CD4-positive, alpha-beta T cell treated with Interleukin-21 for 1 hour (primary cell): ENCODE measurements around the gene ZNF564.
A peak's percentile ranks its signal among the peaks of the same experiment; 100 is the strongest.
"Not testable (repeated sequence)": the region's sequence is repeated elsewhere in the genome, so short reads cannot be mapped to it uniquely, and the experiment has no call there.

Experiments used
- DNase-seq: peaks from one replicate; pipeline ENCODE4 v3.0.0-alpha.2; 2020

The ZNF564 gene

GRCh38 chr19:12551060-12551832 is at the start of gene ZNF564:
Gene ZNF564 (minus strand): TSS chr19:12551482. CDS start chr19:12551332, 150 bp downstream.
- DNase-seq = peak; percentile 96

- no peak for DNase-seq
These were observed 46.3 kb upstream of the ZNF564 start for GRCh38 chr19:12597594-12597993.

DNA sequence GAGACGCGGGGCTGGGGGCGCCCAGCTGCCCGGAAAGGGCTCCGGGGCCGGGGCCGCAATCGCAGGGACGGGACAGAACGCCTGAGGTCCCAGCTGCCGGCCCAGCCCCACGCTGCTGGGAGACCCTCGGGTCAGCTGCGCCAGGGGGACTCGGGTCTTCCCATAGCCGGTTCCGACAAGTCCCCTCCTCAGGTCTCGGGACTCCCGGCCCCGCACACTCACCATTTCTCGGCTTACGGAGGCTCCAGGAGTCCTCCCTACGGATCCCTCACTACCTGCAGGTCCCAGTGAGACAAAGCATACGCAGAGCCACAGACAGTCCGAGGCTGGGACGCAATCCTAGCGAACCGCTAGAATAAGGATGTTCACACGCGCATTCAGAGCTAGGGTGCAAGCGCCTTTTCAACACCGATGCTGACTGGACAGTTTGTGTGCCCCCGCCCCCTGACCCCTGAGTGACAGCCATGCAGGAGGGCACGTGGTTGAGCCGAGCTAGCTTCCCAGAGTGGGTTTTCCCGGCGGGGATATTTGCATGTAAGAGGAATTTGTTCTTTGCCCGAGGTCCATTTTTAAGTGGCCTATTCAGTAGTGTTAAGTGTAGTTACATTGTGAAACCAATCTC is 45.8 kb upstream of the ZNF564 start:
- no peak for DNase-seq

DNA sequence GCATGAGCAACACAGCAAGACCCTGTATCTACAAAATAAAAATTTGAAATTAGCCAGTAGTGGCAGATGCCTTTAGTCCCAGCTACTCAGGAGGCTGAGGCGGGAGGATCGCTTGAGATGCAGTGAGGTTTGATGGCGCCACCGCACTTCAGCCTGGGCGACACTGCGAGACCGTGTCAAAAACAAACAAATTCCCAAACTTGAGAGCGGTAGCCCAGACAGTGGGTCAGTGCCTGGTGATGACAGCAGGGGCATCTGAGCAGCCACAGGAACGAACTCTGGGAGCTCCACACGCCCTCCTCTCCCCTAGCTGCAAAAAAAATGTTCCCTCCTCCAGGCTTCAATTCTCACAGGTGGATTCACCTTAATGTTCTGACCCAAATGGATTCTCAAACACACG is 45.2 kb upstream of the ZNF564 start:
- no peak for DNase-seq

- DNase-seq = no peak
These were observed 29.8 kb upstream of the ZNF564 start for GRCh38 chr19:12581100-12581499.

GRCh38 chr19:12580180-12580694 is 29.0 kb upstream of the ZNF564 start:
- DNase-seq = no peak

DNA sequence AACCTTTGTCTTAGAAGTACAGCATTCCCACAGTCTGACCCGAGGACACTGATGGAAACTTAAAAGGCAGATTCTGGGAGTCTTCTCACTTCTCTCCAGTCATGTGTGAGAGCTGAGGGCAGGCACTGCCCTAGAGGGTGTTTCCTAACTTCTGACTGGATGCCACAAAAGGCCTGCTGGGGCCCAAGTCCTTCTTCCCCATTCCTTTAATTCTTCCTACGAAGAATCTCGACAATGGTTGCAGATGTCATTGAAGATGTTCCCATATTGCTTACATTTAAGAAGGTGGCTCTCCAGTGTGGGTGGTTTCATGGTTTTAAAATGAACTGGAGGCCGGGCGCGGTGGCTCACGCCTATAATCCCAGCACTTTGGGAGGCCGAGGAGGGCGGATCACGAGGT is 27.4 kb upstream of the ZNF564 start:
- no peak for DNase-seq

DNA sequence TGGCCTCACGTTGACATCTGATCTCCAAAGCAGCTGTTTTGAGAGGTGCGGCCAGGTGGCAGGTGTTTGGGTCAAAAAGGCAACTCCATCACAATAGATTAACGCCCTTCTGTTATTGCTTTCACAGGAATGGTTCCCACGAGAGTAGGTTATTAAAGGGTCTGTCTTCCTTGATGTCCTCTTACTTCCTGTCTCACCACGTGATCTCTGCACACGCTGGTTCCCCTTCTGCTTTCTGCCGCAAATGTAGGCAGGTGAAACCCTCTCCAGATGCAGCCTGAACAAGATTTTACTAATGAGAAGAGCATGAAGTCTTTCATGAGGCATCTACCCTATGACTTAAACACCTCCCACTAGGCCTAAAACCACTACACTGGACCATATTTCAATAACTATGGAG is 22.8 kb upstream of the ZNF564 start:
- peak; percentile 13 for DNase-seq

- DNase-seq = no peak
These were observed 16.7 kb upstream of the ZNF564 start for GRCh38 chr19:12567951-12568350.

- DNase-seq = not testable (repeated sequence)
These were observed 15.1 kb upstream of the ZNF564 start for GRCh38 chr19:12566380-12566779.

DNA sequence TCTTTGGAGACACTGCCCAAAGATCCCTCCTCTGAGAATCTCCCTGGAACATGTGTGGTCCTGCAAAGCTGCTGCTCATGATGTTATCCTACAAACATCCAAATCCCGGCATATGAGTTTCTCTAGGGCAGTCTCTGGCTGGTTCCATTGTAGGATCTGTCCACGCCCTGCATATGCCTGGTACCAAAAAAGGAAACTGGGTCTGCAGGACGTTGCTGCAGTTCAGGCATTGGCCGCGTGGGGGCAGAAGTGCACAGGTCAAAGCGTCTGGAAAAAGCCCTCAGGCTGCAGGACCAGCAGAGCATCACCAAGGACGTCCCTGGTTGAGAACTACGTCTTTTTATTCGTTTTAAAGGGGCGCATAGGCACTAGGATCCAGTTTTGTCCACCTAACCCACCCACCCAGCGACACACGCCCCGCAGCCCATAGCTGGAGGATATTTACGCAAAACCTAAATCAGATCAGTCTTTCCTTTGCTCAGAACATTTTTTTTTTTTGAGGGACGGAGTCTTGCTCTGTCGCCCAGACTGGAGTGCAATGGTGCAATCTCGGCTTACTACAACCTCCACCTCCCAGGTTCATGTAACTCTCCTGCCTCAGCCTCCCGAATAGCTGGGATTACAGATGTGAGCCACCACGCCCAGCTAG is 12.9 kb upstream of the ZNF564 start:
- peak; percentile 90 for DNase-seq

GRCh38 chr19:12555456-12555930 is 4.2 kb upstream of the ZNF564 start:
- no peak for DNase-seq

DNA sequence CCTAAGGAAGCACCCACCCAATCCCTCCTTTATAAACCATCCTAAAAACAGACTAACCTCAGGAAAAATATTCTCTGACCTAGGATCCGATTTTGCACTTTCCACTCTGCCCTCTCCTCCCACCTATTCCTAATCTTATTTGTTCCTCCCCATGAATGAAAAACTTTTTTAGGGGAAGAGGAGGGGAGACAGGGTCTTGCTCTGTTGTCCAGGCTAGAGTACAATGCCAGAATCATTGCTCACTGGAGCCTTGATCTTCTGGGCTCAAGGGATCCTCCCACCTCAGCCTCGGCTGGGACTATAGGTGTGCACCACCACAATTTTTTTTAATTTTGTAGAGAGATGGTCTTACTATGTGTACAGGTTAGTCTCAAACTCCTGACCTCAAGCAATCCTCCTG is 4.4 kb downstream of the ZNF564 start:
- DNase-seq = no peak

GRCh38 chr19:12546068-12546467 is 5.2 kb downstream of the ZNF564 start:
- no peak for DNase-seq

DNA sequence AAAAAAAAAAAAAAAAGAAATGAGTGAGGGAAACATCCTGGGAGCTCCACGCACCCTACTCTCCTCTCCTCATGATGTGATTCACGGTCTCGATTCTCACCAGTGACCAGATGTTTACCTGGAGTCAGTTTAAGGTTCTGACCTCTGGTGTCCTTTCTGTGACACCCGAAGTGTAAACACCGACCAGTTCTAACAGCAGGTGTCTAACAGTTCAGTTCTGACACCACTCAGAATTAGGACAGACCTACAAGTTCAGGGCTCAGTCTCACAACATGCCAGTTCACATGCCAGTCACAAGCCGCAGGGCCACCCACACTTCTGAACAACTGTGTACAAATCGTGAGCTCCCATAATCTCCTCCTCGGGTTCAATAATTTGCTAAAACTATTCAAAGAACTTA is 6.0 kb downstream of the ZNF564 start:
- no peak for DNase-seq

DNA sequence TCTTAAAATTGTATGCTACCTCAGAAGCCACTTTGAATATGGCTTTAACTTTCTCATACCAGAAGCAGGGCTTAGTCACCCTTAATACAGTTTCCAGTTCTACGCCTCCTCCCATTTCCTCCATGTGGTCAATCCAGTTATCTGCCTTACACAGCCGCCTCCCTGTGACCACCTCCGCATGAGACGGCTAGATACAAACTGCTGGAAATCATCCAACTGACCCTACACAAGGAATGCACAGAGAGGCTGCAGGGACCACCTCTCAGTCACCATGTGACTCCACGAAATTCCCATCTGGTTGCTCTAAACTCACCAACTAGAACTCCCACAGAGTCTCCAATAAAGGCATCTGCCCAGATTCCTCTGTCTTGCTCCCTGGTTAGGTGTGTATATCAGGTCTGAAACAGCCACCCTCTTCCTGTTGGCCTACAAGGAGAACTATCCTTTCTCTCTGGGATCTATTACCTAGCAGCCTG is 6.8 kb downstream of the ZNF564 start:
- no peak for DNase-seq

- no peak for DNase-seq
These were observed 7.4 kb downstream of the ZNF564 start for GRCh38 chr19:12543855-12544254.

- DNase-seq = no peak
These were observed 24.0 kb downstream of the ZNF564 start for GRCh38 chr19:12527034-12527836.

DNA sequence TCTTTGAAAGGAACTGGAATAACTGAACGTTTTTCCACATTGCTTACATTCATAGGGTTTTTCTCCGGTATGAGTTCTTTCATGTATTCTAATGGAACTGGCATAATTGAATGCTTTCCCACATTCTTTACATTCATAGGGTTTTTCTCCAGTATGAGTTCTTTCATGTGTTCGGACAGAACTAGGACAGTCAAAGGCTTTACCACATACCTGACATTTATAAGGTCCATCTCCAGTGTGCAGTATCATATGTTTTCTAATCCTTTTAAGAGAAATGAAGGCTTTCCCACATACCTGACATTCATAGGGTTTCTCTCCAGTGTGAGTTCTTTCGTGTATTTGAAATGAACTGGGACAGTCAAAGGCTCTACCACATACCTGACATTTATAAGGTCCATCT is 24.7 kb downstream of the ZNF564 start:
- DNase-seq = no peak

DNA sequence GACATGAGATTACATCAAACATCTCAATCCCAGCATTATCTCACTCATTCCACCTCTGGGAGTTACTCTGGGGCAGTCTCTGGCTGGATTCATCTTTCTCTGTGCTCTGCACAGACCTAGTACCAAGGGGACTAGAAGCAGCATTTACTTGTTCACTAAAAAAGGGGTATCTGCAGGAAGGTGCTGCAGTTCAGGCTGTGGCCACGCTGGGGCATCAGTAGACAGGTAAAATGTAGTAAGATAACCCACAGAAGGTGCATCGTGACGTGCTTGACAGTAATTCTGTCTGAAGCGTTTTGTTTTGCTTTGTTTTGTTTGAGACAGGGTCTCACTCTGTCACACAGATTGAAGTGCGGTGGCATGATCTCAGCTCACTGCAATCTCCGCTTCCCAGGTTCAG is 29.3 kb downstream of the ZNF564 start:
- DNase-seq = no peak

GRCh38 chr19:12513531-12514061 is 37.7 kb downstream of the ZNF564 start:
- DNase-seq = no peak

GRCh38 chr19:12497032-12497431 is 54.2 kb downstream of the ZNF564 start:
- no peak for DNase-seq
